ENCODE results near the gene GRIN2D.

DNA sequence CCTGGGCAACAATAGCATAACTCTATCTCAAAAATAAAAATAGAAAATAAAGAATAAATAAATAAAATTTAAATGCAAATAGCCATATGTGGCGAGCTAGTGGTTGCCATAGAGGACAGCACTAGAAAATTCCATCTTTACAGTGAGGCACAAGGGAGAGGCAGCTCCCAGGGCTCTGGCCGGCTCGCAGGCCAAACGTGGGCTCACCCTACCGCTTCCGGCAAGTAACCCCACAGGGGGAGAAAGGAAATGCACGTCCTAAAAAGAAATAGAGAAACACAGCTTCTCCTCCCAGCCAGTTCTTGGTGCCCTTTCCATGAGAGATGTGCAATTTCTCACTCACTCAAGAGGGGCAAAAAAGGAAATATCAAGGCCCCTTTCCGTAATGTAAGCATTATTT is 39.9 kb downstream of the GRIN2D start:
- TF ChIP-seq GATA3 (IDR thresholded peaks at IDR 0.05; ENCODE audit: low read depth, low read length) (no peak), GATA2 (IDR thresholded peaks at IDR 0.05; ENCODE audit: low read depth, low read length) (no peak)

All from SH-SY5Y (cell line).